GM18498 (cell line): ENCODE measurements around the gene KLHL25.
A peak's percentile ranks its signal among the peaks of the same experiment; 100 is the strongest.
"Not testable (repeated sequence)": the region's sequence is repeated elsewhere in the genome, so short reads cannot be mapped to it uniquely, and the experiment has no call there.

Experiments used
- ATAC-seq: cut with Tn5 transposase; IDR thresholded peaks from one replicate; pipeline ENCODE4 v1.9.1; 2021; ENCODE audit warnings: mild to moderate bottlenecking, moderate library complexity; ENCODE audit not compliant: unreplicated experiment

KLHL25 gene

GRCh38 chr15:85804481-85805170, 9.9 kb upstream of the KLHL25 start:
- no peak for ATAC-seq

DNA sequence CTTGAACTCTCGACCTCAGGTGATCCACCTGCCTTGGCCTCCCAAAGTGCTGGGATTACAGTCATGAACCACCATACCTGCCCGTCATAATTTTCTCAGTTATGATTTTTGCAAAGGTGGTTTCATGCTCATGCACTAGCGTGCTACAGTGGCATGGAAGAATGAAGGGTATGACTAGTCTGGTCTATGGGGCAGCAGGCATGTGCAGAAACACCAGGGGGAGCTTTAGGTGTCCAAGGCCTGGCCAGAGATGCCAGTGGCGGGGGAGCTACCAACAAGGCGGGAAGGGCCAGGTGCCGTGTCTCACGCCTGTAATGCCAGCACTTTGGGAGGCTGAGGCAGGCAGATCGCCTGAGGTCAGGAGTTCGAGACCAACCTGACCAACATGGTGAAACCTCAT, 7.9 kb upstream of the KLHL25 start:
- ATAC-seq = not testable (repeated sequence)

- ATAC-seq = no peak
Observed at GRCh38 chr15:85800478-85801123, 5.9 kb upstream of the KLHL25 start.

DNA sequence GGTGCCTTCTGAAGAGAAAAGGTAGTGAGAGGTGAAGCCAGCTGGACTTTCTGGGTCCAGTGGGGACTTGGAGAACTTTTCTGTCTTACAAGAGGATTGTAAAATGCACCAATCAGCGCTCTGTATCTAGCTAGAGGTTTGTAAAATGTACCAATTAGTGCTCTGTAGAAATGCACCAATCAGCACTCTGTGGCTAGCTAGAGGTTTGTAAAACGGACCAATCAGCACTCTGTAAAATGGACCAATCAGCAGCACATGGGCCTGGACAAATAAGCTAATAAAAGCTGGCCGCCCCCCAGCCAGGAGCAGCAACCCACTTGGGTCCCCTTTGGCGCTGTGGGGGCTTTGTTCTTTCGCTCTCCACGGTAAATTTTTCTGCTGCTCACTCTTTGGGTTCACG, 1.6 kb upstream of the KLHL25 start:
- not testable (repeated sequence) for ATAC-seq

DNA sequence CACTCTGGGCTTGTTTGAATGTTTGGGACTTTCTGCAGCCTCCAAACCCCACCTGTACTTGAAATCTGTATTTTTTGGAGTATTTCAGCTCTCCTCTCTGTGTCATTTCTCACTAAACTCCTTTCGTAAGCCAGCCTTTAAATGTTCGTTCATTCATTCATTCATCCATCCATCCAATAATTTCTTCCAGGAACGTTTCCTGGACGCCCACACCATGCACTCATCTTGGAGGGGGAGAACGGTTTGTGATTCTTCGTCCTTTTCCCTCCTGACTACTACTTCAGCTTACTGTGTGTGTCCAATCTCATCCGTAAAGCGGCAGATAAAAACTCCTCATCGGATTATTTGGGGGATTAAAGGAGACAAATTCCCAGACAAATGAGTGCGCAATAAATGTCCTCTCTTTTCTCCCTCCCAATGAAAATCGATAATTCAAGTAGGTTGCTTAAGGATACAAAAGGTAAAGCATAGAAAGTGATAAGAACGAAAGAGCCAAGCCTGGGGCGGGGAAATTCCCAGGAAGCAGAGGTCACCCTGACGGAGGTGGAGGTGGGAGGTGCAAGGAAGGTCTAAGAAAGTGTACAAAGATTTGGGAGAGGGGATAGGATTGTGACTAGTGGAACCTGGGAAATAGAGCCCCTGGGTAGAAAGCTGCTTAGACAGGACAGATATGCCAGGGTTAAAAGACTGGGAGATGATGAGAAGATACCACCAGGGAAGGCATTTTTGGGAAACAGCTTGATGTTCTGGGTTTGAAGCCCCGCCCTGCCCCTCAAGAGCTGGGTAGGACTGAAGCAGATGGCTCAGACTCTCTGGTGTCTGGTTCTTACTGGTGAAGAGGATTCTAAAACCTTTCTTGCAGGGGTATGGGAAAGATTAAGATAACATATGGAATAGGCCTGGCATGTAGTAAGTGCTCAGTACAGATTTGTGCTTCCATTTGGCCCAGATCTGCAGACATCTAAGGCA, 896 bp upstream of the KLHL25 start:
- no peak for ATAC-seq

DNA sequence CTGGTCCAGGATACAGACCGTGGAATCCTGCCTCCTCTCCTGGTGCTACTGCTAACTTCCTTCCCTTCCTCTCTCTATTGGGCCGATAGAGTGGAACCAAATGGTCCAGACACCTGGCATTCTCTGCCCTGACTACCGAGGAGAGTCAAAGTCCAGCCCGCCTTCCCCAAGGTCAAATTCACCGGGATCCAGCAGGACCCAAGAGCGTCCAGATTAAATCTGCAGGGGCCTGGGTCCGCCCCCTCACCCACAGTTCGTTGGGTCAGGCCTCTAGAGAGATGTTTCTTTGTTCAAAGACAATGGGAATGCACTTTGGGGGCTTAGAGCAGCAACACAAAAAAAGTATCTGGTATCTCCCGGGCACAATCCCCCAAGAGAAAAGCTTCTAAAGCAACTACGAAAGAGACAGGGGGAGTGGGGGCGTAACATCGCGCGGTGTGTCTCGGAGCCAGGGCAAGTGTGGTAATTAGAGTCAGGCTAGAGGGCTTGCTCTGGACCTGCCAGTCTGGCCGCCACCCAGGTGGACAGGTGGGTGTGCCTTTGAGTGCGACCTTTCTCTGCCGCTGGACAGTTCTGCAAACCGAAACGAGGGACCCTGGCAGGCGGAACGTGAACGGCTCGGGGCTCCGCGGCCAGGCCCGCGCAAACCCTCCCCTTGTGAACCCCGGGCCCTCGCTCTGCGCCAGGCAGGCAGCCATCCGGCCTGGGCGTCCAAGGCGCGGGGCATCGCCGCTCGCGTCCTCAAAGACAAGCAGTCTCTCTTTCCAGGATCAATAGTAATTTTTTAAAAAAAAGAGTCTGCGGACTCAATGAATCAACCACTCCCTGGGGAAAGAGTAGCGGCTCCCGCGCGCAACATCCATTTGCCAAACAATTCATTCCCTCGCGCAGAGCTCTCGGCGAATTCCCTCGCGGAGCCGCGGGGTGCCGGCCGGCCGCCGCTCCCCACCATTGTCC, 806 bp downstream of the KLHL25 start:
- ATAC-seq = peak; percentile 41

DNA sequence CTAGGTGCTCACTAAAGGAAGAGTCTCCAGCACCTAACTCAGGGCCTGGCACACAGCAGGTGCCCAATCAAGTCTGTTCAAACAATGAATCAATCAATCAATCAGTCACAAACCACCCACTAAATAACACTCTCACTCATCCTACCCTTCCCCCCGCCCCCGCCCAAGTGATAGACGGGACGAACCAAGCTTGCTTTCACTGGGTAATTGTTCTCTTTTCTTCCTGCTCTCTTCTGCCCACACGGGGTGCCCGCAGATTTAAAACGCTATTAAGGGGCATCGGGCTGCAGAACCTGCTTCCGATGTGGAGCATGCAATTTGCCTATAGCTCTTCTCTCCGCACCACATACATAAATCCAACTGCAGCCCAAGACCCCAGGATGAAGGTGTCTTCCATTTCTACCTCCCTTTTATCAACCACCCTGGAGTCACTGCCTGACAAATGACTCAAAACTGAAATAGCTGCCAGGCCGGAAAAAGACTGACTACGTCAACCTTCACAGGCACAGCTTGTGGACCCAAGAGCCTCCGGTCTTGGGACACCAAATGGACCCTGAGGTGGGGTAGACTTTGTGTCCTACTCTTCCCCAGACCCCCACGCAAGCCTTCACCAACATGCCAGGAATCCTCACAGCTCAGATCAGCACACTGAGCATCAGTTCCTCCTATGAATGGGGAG, 1.7 kb downstream of the KLHL25 start:
- ATAC-seq = no peak

GRCh38 chr15:85792102-85792731, 2.5 kb downstream of the KLHL25 start:
- no peak for ATAC-seq

- ATAC-seq = no peak
Observed at GRCh38 chr15:85789496-85789875, 5.2 kb downstream of the KLHL25 start.

DNA sequence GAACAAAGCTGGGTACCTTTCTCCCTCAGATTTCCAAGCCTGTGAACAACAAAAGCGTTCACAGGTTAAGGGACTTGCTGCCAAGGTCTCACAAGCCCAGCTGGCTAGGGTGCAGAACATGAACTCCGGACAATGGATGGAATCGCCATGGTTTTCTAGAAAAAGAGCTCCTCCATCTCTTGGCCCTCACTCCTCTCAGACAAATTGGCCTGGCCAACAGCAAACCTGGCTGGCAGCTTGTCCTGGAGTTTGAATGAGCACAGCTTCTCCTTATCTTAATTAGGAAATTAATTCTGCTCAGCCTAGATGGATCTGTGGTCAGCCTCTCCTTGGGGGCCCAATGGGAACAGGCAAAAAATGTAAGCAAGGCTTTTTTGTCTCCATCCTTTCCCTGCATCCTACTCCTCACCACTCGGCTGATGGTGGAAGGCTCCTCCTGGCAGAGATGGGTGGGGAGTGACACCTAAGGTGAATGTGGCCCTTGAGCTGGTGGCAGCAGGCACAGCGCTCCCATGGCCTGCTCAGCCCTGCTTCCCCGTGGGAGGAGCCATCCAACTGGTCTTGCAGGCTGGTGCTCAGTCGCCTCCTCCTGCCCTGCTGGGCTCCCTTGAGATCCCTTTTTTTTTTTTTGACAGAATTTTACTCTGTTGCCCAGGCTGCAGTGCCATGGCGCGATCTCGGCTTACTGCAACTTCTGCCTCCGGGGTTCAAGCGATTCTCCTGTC, 5.8 kb downstream of the KLHL25 start:
- no peak for ATAC-seq

GRCh38 chr15:85786781-85787114, 8.0 kb downstream of the KLHL25 start:
- ATAC-seq = no peak

DNA sequence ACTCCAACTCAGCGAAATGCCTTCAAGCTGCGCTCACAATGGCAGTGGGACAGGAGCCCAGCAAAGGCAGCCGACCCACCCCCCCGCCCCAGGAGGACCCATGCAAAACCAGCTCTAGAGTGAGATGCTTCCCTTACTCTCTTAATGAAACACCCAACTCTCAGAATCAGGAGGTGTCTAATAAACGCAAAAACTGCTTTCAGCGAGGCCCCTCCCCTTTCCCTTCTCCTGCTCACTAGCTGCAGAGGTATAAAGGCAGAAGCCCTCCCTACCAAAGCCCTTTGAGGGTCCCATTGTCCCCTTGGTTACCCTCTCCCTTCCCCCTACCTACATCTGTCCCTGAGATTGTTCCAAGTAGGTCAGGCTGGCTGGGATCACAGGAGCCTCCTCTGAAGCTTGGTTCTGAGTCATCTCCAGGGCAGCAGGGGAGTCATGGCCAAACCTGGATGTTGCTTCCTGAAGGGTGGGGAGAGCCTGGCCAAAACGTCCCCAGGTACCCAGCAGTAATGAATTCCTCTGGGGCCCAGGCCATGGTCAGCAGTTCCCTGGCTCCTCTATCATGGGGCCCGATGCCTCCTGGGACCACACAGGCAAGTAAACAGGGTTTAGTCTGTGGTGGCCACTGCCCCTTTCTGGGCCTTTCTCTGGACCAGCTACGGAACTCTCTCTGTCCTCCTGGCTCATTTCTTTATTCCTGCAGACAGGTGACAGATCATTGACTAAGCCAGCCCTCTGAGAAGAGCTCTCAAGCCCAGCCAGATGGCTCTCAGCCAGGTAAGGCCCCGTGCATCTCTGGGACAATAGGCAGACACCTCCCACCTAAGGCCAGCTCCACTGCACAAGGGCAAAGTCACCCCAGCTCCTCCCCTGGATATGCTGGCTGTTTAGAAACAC, 8.6 kb downstream of the KLHL25 start:
- no peak for ATAC-seq

DNA sequence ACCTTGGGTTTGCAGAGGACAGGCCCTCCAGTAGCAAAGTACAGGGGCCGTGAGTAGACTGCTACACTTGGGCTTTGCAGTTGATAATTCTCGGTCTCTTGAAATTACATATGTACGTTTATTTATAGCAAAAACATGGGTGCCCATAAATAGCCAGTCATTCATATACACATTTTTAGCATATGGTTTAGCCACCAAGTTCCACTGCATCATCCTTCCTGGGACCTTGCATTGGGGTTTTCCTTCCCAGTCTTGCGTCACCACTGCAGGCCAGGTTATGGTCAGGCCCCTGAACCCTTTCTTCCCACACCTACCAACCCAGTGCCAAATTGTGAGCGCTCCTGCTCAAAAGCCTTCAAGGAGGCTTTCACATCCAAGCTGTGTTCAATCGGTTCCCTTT, 12.7 kb downstream of the KLHL25 start:
- no peak for ATAC-seq

GRCh38 chr15:85781099-85781498, 13.6 kb downstream of the KLHL25 start:
- ATAC-seq = no peak

DNA sequence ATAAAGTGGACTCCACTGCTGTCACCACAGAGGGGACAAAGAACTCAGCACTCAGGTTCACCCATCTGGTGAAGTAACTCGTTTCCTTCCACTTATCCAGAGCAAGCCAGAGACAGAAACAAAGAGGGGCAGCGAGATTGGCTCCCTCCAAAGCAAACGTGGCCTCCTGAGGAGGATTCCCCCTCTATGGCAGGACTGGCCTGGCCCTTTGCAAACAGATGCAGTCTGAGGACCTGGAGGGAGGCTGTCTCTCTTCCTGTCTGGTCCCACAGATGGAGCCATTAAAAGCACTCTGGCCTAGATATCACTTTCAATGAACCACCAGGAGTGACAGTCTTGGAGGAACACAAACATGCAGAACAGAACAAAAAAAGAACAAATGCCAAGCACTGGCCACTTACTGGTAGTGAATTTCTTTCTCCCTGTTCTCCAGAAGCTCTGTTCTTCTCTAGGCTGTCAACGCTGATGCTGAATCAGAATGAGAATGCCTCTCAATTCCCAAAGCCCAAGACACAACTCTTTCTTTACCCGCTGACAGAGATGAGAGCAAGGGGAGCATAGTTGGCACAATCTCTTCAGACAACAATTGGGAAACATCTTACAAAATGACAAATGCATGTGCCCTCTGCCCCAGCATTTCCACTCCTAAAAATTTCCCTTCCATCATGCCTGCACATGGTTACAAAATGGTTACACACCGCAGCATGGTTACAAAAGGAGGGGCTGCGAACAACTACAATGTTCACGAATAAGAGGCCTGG, 14.3 kb downstream of the KLHL25 start:
- no peak for ATAC-seq

GRCh38 chr15:85779249-85779648, 15.5 kb downstream of the KLHL25 start:
- no peak for ATAC-seq

DNA sequence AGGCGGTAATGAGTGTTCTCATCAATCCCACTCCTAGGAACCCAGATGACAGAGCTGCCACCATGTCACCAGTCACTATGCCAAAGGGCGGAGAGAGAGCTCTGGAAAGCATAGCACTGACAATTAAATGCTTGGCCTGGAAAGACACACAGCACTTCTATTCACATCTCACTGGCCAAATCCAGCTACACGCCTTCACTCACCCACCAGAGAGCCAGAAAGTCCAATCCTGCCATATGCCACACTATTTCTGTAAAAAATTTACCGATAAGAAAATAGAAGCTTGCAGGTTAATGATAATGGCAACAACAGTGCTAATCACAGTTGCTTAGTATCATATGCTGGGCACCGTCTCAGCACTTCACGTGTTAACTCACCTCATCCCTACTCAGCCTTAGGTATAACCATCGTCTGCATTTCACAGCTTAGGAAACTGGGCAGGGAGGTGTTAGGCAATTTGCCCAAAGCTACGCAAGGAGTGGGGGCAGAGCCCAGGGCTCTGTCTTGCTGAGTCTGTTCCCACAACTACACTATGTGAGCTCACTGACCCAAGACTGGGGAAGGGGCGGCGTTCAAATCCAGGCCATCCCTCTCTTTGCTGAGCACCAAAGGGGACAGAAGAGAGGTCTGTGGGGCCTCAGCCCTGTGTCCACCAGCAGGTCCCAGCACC, 16.5 kb downstream of the KLHL25 start:
- ATAC-seq = no peak
